ENCODE data around the gene MEPCE.

GRCh38 chr7:100386940-100387339 lies 42.7 kb upstream of the MEPCE start:
- TF ChIP-seq EZH2 (IDR thresholded peaks at IDR 0.05; ENCODE audit: low read depth) (no peak), CTCF (conservative IDR thresholded peaks at IDR 0.05) (no peak)
